Measurements from ENCODE around the gene RAB17.

RAB17 gene

DNA sequence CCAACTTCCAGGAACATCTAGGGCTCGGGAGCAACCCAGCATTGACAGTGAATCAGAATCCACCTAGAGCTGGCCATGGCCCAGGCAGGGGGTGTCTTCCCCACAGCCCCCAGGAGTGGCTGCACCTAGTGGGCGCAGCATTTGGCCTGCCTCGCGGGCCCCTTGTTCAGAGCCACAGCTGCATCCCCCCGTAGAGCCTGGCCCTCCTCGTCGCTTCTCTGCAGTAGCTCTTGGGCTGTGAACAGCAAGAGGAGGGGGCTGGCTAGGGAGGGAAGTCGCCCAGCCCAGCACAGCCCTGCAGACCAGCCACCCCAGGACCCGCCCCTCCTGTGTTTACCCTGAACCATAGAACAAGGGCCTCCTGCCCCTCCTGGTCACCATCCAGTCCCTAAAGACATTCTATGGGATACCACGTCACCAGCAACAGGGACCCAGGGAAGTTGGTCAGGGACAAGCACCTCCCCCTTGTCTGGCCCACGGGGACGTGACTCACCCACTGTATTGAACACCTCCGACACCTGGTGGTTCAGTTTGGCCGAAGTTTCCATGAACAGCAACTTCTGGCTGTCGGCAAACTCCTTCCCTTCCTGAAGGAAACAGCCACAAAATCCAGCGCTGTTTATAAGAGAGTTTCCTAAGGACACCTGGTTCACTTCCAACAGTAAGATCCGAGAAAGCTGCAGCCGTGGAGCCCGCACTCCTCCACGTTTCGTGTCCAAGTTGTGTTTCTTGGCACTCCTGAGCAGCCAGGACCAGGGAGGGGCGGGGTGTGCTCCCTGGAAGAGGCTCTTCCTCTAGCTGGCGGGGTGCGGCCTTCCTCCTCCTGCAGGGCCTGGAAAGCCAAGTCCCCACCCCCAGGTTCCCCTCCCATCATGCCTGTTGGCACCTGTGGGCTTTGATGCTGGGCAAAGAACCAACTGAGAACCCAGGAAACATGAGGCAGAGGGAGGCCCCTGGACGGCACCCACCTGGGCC is 15.4 kb downstream of the RAB17 start:
- H3K9me3 ChIP-seq (ENCODE audit: insufficient read depth, low read depth, low read length), result no peaks in the 10 kb centered on the region
- no peaks in the 10 kb centered on the region for H3F3A ChIP-seq (ENCODE audit: low read depth)
- H2AFZ ChIP-seq (ENCODE audit: low read length), result no peak overlapping the region
- H3K4me3 ChIP-seq (ENCODE audit: low read length, poor library complexity, severe bottlenecking), result no peak overlapping the region
- H3K9ac ChIP-seq (ENCODE audit: low read depth, low read length, poor library complexity, severe bottlenecking), result no peak overlapping the region
- no peaks in the 10 kb centered on the region for H3K9me2 ChIP-seq (replicated peaks; ENCODE audit: low read depth, low read length)
- H3K27me3 ChIP-seq (ENCODE audit: insufficient read depth, low read length, poor library complexity, severe bottlenecking), result no peaks in the 10 kb centered on the region
- no peaks in the 10 kb centered on the region for H3K36me3 ChIP-seq (ENCODE audit: insufficient read depth, low read length)
- no peaks in the 10 kb centered on the region for H3K79me2 ChIP-seq (ENCODE audit: insufficient read depth, low read length)
- H3K4me2 ChIP-seq (ENCODE audit: low read depth, low read length, poor library complexity, severe bottlenecking), result no peak overlapping the region
- TF ChIP-seq, protein P1, sequence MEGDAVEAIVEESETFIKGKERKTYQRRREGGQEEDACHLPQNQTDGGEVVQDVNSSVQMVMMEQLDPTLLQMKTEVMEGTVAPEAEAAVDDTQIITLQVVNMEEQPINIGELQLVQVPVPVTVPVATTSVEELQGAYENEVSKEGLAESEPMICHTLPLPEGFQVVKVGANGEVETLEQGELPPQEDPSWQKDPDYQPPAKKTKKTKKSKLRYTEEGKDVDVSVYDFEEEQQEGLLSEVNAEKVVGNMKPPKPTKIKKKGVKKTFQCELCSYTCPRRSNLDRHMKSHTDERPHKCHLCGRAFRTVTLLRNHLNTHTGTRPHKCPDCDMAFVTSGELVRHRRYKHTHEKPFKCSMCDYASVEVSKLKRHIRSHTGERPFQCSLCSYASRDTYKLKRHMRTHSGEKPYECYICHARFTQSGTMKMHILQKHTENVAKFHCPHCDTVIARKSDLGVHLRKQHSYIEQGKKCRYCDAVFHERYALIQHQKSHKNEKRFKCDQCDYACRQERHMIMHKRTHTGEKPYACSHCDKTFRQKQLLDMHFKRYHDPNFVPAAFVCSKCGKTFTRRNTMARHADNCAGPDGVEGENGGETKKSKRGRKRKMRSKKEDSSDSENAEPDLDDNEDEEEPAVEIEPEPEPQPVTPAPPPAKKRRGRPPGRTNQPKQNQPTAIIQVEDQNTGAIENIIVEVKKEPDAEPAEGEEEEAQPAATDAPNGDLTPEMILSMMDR (conservative IDR thresholded peaks at IDR 0.05; ENCODE audit: low read length), result no peak
- no peak for TF ChIP-seq EZH2phosphoT487 (IDR thresholded peaks at IDR 0.05; ENCODE audit: borderline replicate concordance)
- no peaks in the 10 kb centered on the region for H4K20me1 ChIP-seq (ENCODE audit: insufficient read depth, low read length, poor library complexity, severe bottlenecking)
- H3K4me1 ChIP-seq (ENCODE audit: insufficient read depth, low read length, poor library complexity, severe bottlenecking), result no peaks in the 10 kb centered on the region

DNA sequence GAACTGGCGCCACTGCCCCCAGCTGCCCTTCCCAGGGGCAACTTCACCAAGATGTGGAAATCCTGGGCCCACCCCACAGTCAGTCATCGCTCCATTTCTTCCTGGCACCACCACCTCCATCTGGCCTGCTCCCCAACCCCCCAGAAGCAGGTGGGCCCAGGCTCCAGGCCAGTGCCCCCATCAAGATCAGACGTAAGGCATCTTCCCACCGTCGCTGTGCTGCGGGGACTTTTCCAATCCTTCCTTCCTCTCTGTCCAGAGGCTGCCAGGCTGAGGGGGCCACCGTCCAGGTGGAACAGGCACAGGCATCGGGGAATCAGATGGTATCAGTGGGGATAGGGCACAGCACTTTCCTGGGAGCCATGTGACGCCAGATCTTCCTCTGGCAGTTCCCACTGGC is 16.1 kb downstream of the RAB17 start:
- Histone ChIP-seq H3K36me3 (ENCODE audit: insufficient read depth, low read length) (no peaks in the 10 kb centered on the region), H3K4me1 (ENCODE audit: insufficient read depth, low read length, poor library complexity, severe bottlenecking) (no peaks in the 10 kb centered on the region), H4K20me1 (ENCODE audit: insufficient read depth, low read length, poor library complexity, severe bottlenecking) (no peaks in the 10 kb centered on the region), H3K79me2 (ENCODE audit: insufficient read depth, low read length) (no peaks in the 10 kb centered on the region), H3K9ac (ENCODE audit: low read depth, low read length, poor library complexity, severe bottlenecking) (no peak overlapping the region), H3K9me3 (ENCODE audit: insufficient read depth, low read depth, low read length) (no peaks in the 10 kb centered on the region), H3K9me2 (replicated peaks; ENCODE audit: low read depth, low read length) (no peaks in the 10 kb centered on the region), H3K4me2 (ENCODE audit: low read depth, low read length, poor library complexity, severe bottlenecking) (no peak overlapping the region), H2AFZ (ENCODE audit: low read length) (no peak overlapping the region), H3K4me3 (ENCODE audit: low read length, poor library complexity, severe bottlenecking) (no peak overlapping the region), H3K27me3 (ENCODE audit: insufficient read depth, low read length, poor library complexity, severe bottlenecking) (no peaks in the 10 kb centered on the region), H3F3A (ENCODE audit: low read depth) (no peaks in the 10 kb centered on the region)
- TF ChIP-seq, protein P1 (conservative IDR thresholded peaks at IDR 0.05; ENCODE audit: low read length), result no peak
- no peak for TF ChIP-seq EZH2phosphoT487 (IDR thresholded peaks at IDR 0.05; ENCODE audit: borderline replicate concordance)

DNA sequence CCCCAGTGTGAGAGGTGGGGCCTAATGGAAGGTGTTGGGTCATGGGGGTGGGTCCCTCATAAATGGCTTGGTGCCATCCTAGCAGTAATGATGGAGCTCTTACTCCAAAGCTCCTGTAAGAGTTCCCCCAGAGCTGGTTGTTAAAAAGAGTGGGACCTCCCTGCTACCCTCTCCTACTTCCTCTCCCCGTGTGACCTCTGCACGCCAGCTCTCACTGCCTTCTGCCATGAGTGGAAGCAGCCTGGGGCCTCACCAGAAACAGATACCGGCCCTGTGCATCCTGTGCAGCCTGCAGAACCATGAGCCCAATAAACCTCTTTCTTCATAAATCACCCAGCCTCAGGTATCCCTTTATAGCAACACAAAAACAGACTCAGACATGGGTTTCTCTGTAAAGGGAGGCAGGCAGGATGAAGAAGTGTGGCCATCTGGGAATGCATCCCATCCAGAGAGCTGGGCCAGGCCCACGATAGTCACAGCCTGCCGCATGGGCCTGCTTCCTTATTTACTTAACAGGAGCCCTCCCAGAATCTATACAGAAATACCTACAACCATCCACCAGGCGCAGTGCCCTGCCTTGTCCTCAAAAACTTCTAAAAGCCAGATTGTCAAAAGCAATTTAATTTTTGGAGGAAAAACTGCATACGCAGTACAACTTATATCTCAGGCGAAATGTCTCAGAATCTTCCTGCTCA is 16.7 kb downstream of the RAB17 start:
- H3K4me2 ChIP-seq (ENCODE audit: low read depth, low read length, poor library complexity, severe bottlenecking), result no peak overlapping the region
- no peak overlapping the region for H2AFZ ChIP-seq (ENCODE audit: low read length)
- no peak overlapping the region for H3K4me3 ChIP-seq (ENCODE audit: low read length, poor library complexity, severe bottlenecking)
- no peaks in the 10 kb centered on the region for H3K36me3 ChIP-seq (ENCODE audit: insufficient read depth, low read length)
- H4K20me1 ChIP-seq (ENCODE audit: insufficient read depth, low read length, poor library complexity, severe bottlenecking), result no peaks in the 10 kb centered on the region
- H3K9me2 ChIP-seq (replicated peaks; ENCODE audit: low read depth, low read length), result no peaks in the 10 kb centered on the region
- no peak overlapping the region for H3K9ac ChIP-seq (ENCODE audit: low read depth, low read length, poor library complexity, severe bottlenecking)
- H3K9me3 ChIP-seq (ENCODE audit: insufficient read depth, low read depth, low read length), result no peaks in the 10 kb centered on the region
- H3K79me2 ChIP-seq (ENCODE audit: insufficient read depth, low read length), result no peaks in the 10 kb centered on the region
- no peaks in the 10 kb centered on the region for H3F3A ChIP-seq (ENCODE audit: low read depth)
- no peak for TF ChIP-seq EZH2phosphoT487 (IDR thresholded peaks at IDR 0.05; ENCODE audit: borderline replicate concordance)
- TF ChIP-seq, protein P1 (conservative IDR thresholded peaks at IDR 0.05; ENCODE audit: low read length), result no peak
- no peaks in the 10 kb centered on the region for H3K27me3 ChIP-seq (ENCODE audit: insufficient read depth, low read length, poor library complexity, severe bottlenecking)
- H3K4me1 ChIP-seq (ENCODE audit: insufficient read depth, low read length, poor library complexity, severe bottlenecking), result no peaks in the 10 kb centered on the region
